ENCODE data around the gene NEMP1.

The NEMP1 gene

DNA sequence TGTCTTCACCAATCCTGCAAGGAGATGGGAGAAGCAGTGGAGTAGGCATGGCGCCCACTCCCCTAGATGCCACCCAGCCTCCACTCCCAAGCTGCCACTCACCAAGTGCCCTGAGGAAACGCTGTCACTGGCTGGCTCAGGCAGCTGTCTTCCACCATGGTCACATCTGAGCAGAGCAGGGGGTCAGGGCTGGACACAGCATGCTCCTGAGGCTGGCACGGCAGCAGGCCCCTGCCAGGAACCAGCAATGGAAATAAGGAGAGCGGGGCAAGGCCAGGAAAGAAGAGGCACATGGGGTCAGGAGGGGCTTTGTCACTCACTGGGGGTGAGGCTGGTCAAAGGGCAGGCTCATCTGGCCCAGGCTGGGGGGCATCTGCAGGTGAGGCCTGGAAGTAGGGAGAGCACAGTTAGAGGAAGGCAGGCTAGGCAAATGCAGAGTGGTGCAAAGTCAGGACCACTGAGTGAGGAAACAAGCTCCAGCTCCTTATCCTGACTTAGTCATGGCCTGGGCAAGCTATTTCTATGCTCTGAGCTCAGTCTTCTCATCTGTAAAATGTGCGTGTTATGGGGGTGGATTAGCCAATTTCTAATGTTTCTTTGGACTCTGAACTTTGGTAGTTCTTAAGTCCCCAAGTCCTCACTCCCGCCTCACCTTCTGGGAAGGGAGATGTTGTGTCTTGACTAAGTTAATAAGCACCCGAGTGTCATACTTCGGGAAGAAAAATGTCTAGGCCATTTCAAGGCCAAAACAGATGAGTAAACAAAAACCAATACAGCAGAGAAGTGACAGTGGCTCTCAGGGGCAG is 18.4 kb upstream of the NEMP1 start:
- Histone ChIP-seq H3K27me3 (ENCODE audit: low read length) (no peaks in the 10 kb centered on the region), H4K20me1 (ENCODE audit: low read depth, low read length) (no peaks in the 10 kb centered on the region), H3K4me2 (ENCODE audit: low read depth, low read length, poor library complexity, severe bottlenecking) (no peak overlapping the region), H3K36me3 (ENCODE audit: low read length) (peaks cover 3% of the 10 kb centered on the region; the same call in 1 of the 2 replicates), H2AFZ (ENCODE audit: low read depth, low read length, severe bottlenecking) (no peak overlapping the region), H3K9me3 (ENCODE audit: insufficient read depth, low read length) (no peaks in the 10 kb centered on the region), H3K9me2 (replicated peaks; ENCODE audit: insufficient read depth, low read length) (no peaks in the 10 kb centered on the region), H3K27ac (ENCODE audit: low read depth, low read length) (no peak overlapping the region; the same call in 1 of the 2 replicates), H3K9ac (ENCODE audit: low read length) (no peak overlapping the region), H3F3A (ENCODE audit: insufficient read depth) (peaks cover 33% of the 10 kb centered on the region), H3K4me3 (ENCODE audit: insufficient read depth, low read length, poor library complexity, severe bottlenecking) (no peak overlapping the region), H3K79me2 (ENCODE audit: insufficient read depth, low read length) (no peaks in the 10 kb centered on the region)
- TF ChIP-seq, protein P1, sequence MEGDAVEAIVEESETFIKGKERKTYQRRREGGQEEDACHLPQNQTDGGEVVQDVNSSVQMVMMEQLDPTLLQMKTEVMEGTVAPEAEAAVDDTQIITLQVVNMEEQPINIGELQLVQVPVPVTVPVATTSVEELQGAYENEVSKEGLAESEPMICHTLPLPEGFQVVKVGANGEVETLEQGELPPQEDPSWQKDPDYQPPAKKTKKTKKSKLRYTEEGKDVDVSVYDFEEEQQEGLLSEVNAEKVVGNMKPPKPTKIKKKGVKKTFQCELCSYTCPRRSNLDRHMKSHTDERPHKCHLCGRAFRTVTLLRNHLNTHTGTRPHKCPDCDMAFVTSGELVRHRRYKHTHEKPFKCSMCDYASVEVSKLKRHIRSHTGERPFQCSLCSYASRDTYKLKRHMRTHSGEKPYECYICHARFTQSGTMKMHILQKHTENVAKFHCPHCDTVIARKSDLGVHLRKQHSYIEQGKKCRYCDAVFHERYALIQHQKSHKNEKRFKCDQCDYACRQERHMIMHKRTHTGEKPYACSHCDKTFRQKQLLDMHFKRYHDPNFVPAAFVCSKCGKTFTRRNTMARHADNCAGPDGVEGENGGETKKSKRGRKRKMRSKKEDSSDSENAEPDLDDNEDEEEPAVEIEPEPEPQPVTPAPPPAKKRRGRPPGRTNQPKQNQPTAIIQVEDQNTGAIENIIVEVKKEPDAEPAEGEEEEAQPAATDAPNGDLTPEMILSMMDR (IDR thresholded peaks at IDR 0.05; ENCODE audit: insufficient read depth, low read length, poor library complexity, severe bottlenecking), result no peak
- TF ChIP-seq EZH2phosphoT487 (conservative IDR thresholded peaks at IDR 0.05; ENCODE audit: low read length), result no peak

DNA sequence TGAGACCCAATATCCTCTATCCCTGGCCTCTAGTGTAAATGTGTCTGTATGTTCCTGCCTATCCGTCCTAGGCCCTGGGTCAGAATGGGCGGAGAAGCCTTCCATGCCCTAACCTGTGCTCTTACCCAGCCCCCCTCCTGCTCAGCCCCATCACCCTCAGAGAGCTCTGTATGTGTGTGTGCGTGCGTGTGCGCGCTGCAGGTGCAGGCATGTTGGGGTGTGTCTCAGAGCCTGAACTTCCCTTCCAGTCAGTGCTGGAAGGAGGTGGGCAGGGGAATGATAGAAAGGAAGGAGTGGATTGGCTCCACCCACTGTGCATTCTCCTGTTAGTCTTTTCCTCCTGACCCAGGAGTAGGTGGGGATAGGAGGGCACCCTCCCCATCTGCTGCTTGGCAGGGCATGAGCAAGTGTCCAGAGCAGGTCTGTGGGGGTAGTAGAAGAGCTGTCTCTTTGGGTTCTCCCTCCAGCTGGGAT is 17.5 kb upstream of the NEMP1 start:
- Histone ChIP-seq H3K4me2 (ENCODE audit: low read depth, low read length, poor library complexity, severe bottlenecking) (no peak overlapping the region), H3K9me2 (replicated peaks; ENCODE audit: insufficient read depth, low read length) (no peaks in the 10 kb centered on the region), H3K79me2 (ENCODE audit: insufficient read depth, low read length) (no peaks in the 10 kb centered on the region), H3F3A (ENCODE audit: insufficient read depth) (peaks cover 33% of the 10 kb centered on the region), H3K9me3 (ENCODE audit: insufficient read depth, low read length) (no peaks in the 10 kb centered on the region), H3K27me3 (ENCODE audit: low read length) (no peaks in the 10 kb centered on the region), H3K9ac (ENCODE audit: low read length) (no peak overlapping the region), H3K36me3 (ENCODE audit: low read length) (peaks cover 3% of the 10 kb centered on the region; the same call in 1 of the 2 replicates), H3K27ac (ENCODE audit: low read depth, low read length) (peak overlapping the region; percentile 74), H3K4me3 (ENCODE audit: insufficient read depth, low read length, poor library complexity, severe bottlenecking) (no peak overlapping the region), H2AFZ (ENCODE audit: low read depth, low read length, severe bottlenecking) (no peak overlapping the region), H4K20me1 (ENCODE audit: low read depth, low read length) (no peaks in the 10 kb centered on the region)
- TF ChIP-seq, protein P1 (IDR thresholded peaks at IDR 0.05; ENCODE audit: insufficient read depth, low read length, poor library complexity, severe bottlenecking), result no peak
- TF ChIP-seq EZH2phosphoT487 (conservative IDR thresholded peaks at IDR 0.05; ENCODE audit: low read length), result no peak

DNA sequence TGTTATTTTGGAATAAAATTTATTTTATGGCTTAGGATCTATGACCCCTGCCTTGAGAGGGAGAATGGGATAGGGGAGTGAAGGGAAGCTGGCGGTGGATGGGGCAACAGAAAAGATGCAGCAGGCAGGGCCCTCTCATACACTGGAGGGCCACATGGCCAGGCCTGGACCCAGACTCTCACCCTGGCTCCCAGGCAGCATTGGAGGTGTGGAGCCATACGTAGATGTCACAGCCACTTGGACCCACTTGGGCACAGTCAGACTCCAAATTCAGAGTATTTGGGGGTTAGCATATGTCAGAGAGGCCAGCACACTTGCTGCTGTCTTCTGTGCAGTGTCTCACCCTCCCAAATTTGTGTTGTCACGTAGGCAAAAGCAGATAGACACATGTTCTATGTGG is 16.8 kb upstream of the NEMP1 start:
- no peak for TF ChIP-seq EZH2phosphoT487 (conservative IDR thresholded peaks at IDR 0.05; ENCODE audit: low read length)
- TF ChIP-seq, protein P1 (IDR thresholded peaks at IDR 0.05; ENCODE audit: insufficient read depth, low read length, poor library complexity, severe bottlenecking), result no peak
- peaks cover 33% of the 10 kb centered on the region for H3F3A ChIP-seq (ENCODE audit: insufficient read depth)
- H3K27me3 ChIP-seq (ENCODE audit: low read length), result no peaks in the 10 kb centered on the region
- H4K20me1 ChIP-seq (ENCODE audit: low read depth, low read length), result no peaks in the 10 kb centered on the region
- H2AFZ ChIP-seq (ENCODE audit: low read depth, low read length, severe bottlenecking), result no peak overlapping the region
- H3K4me3 ChIP-seq (ENCODE audit: insufficient read depth, low read length, poor library complexity, severe bottlenecking), result no peak overlapping the region
- no peak overlapping the region for H3K9ac ChIP-seq (ENCODE audit: low read length)
- peaks cover 3% of the 10 kb centered on the region; the same call in 1 of the 2 replicates for H3K36me3 ChIP-seq (ENCODE audit: low read length)
- peak overlapping the region; percentile 74 for H3K27ac ChIP-seq (ENCODE audit: low read depth, low read length)
- H3K9me3 ChIP-seq (ENCODE audit: insufficient read depth, low read length), result no peaks in the 10 kb centered on the region
- no peaks in the 10 kb centered on the region for H3K79me2 ChIP-seq (ENCODE audit: insufficient read depth, low read length)
- H3K4me2 ChIP-seq (ENCODE audit: low read depth, low read length, poor library complexity, severe bottlenecking), result no peak overlapping the region
- H3K9me2 ChIP-seq (replicated peaks; ENCODE audit: insufficient read depth, low read length), result no peaks in the 10 kb centered on the region

All from SU-DHL-6 (cell line).